Epidermal melanocyte (primary cell): Measurements from ENCODE around the gene CAPN5.

Experiments used
- DNase-seq: peaks from one replicate; pipeline ENCODE4 v3.0.0; 2011; ENCODE audit warnings: low spot score; ENCODE audit not compliant: insufficient read length

Gene CAPN5

DNA sequence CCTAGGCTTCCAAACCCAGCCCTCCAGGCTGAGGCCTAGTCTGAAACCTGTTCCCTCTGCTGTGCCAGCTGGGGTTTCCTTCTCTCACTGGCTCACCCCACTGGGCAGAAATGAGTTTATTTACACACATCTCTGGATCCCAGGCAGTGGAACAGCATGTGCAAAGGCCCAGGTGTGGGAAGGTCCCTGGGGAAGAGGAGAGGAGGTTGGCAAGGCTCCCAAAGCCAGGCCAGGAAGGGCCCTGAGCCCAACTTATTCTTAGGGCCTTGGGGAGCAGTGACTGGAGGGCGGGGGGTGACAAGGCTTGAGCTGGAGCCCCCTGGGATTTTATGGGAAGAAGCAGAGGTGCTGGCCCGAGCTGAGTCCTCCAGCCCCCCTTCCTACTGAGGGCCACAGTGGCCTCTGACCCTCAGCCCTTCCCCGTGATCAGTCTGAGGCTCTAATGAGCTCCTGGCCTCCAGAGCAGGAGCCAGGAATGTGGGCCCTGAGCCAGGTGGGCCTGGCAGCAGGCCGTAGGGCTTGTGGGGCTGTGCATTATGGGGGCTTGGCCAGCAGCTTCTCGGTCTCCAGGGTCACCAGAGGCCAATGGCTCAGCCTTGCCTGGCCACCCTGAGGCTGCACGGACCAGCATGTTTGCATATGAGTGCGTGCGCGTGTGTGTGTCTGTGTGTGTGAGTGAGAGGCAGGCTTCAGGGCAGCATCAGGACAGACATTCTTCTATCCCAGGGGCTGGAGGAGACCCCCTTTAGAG, 64.2 kb downstream of the CAPN5 start:
- DNase-seq: no peak

DNA sequence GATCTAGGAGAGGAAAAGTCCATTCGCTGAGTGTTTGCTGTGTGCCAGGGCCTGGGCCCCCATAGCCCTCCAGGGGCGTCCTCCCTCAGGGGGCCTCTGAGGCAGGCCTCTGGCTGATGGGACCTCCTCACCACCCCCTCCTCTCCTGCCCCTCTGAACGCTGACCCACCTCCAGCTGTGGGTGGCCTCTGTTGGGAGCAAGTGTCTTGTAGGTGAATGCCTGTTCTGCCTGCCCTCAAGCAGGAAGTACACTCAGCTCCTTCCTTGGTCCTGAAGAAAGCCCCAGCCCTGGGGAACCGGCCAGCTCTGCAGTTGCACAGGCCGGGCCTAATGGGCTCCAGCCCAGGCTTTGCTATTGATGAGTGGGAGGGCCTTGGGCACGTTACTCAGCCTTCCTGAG, 64.8 kb downstream of the CAPN5 start:
- no peak for DNase-seq

DNA sequence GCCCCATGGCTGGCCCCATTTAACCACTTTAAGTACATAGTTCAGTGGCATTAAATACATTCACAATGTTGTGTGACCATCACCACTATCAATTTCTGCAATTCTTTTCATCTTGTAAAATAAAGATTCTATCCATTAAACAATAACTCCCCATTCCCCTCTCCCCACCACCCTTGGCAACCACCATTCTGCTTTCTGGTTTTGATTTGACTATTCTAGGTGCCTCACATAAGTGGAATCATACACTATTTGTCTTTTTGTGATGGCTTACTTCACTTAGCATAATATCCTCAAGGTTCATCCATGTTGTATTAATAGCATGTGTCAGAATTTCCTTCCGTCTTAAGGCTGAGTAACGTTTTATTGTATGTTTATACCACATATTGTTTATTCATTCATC, 68.3 kb downstream of the CAPN5 start:
- no peak for DNase-seq

DNA sequence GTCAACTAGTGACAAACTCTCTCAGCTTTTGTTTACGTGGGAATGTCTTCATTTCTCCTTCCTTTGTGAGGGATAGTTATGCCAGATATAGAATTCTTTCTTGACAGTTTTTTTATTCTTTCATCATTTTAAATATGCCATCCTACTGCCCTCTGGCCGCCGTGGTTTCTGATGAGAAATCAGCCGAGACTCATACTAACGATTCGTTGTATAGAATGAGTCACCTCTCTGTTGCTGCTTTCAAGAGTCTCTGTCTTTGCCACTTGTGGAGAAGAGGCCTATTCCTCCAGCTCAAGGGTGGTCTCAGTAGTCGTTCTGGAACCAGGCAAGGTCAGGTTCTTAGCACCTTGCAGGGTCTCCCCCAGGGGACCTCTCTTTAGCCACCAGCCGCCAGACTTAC, 69.3 kb downstream of the CAPN5 start:
- DNase-seq: no peak

DNA sequence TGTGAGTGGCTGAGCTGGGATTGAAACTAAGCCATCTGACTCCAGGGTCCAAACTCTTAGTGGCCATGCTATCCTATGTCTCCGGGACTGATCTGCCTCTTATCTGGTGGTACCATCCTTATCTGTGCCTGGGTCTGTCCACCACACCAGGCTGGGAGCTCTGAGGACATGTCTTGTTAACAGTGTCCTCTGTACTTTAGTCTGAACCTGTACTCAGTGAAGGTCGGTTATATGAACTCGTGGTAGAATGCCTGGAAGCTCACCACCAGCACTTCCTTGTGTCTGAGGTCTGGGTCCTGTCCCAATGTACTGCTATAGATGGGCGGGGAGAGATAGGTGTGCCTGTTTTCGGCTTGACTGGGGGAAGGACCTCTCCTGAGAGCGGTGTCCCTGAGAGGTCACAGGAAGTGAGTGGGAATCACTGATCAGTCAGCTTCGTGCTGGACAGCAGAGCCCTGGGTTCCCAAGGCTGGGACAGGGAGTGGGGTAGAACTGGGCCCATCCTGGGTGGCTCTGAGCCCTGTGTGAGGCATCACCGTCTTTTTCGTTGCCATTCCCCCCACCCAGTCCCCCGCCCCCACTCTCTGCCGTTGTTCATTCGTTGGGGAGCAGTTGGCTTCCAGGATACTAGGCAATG, 70.1 kb downstream of the CAPN5 start:
- no peak for DNase-seq

DNA sequence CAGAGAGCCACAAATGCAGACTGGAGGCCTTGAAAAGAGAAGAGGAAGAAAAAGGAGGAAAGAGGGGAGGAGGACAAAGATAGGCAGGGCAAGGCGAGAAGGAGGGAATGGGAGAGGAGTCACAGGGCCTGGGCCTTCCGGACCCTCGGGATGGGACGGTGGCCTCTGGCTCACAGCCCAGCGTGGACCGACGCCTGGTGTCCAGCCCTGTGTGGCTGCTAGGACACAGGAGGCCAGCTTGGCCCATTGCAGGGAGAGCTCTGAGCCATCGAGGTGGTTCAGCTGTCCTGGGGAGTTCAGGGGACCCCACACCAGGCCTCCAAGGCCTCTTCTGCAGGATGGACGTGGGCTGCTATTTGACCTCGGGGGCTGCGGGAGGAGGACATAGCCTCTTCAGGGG, 70.7 kb downstream of the CAPN5 start:
- no peak for DNase-seq

DNA sequence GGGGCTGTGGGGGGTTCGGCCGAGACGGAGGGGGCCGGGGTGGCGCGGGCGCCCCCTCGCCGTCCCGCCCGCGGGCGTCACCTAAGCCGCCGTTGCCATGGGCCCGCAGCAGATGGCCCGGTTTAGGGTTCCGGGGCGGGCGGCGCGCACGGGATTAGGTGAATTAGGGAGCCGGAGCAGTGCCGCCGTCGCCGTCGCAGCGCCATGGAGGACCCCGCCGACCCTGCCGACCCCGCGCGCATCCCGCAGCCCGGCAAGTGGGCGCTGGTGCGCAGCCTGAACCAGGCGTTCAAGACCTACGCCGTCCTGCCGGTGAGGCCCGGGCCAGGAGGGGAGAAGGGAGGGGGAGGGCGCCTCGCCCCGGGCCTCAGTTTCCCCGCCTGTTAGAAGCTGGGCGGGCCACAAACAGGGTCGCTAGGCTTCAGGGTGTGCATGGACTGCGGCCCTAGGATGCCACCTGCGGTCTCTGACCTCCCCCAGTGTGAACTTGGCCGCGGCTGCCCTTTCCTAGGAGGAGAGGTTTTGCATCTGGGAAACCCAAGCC, 71.4 kb downstream of the CAPN5 start:
- no peak for DNase-seq

DNA sequence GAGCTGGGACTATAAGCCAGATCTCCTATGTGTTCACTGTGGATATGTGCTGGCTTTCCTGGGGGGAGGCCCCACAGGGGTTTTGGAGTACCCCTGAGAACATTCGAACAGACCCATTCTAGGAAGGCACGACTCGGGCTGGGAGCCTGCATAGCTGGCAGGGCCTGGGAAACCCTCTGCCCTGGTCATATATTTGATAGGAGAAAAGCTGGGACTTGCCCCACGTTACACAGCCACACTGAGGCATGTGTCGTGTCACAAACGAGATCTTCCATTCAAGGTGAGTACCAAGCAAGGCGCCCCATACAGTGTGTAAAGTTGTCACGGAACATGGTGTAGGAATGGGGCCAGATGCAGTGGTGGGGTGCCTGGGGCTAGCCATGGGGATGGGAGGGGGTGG, 72.4 kb downstream of the CAPN5 start:
- DNase-seq: no peak

DNA sequence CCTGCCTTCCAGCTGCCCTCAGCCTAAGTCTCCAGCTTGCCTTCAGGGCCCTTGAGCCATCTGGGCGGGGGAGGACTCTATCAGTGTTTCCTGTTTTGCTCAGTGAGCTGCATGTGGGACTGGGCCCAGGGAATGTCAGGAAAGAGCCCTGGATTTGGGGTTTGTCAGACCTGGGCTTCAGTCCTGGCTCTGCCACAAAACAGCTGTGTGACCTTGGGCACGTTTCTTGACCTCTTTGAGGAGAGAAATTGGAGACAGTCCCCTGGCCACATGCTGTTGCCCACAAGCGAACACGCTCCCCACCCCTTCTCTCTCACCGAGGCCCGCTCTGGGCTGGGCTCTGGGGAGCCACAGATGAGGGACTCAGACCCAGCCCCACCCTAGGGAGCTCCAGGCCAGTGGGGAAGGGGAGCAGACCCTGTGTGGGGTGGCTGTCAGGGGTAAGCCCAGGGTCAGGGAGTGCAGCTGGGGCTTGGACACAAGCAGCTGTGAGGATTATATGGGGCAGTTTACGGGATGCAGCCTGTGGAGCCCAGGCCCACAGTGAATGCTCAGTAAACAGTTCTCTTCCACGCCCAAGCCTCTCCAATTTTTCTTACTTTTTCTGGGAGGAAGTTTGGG, 73.6 kb downstream of the CAPN5 start:
- no peak for DNase-seq

DNA sequence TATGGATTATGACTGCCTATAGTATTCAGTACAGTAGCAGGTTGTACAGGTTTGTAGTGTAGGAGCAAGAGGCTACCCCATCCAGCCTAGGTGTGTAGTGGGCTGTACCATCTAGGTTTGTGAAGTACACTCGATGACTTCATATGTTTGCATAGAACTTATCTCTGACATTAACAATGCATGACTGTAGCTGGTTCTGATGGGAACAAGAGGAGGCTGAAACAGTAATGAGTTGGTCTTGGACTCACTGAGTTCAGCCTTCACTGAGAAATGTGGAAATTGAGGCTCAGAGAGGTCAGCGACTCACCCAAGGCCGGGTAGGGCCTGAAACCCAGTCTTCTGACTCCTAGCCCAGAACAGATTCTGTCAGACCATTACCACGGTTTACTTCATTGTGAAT, 74.3 kb downstream of the CAPN5 start:
- DNase-seq: no peak

DNA sequence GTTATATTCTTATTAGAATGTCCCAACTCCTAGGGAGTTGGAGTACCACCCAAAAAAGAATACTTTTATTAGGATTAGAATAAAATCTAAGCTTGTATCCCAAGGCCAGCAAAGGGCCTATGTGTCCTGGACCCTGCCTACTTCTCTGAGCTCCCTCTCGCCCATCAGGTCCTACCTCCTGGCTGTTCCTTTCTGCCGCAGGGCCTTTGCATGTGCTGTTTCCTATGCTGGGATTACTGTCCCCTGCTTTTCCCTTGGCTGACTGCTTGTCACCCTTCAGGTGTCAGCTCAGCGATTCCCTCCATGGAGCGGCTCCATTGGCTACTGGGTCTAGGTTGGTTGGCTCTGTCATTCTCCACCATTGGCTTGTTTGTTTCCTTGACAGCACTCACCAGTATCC, 74.7 kb downstream of the CAPN5 start:
- DNase-seq: no peak

DNA sequence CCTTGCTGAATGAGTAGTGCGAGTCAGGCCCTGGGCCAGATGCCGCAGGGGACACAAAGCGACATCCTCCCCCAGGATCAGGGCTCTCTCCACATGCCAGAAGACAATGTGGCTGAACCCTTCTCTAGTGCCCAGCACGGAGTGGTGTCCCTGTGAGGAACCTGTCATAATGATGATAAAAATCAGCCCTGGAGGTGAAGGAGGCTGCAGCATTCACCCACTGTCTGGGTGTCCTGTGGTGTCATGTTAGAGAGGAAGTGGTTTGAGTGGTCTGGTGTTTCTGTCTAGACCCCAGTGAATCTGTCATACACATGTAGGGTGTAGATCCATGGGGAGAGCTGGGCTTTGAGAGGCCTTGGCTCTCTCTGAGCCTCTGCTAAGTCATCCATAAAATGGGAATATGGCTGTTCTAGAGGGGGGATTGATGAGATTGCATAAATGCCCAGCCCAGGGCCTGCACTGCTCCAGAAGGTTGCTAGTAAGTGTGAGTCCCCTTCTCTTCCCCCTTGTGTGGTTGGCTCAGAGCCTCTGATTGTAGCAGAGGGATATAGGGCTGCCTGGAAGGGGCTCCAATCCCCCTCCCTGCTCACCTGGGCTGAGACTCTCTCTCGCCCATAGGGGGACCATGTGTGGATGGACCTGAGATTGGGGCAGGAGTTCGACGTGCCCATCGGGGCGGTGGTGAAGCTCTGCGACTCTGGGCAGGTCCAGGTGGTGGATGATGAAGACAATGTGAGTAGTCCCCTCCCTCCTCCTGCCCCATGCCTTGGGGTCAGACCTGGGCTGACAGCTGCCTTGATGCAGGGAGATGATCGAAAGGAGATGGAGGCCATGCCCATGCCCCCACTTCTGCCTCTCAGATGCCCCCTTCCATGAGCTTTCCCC, 75.6 kb downstream of the CAPN5 start:
- DNase-seq: no peak

DNA sequence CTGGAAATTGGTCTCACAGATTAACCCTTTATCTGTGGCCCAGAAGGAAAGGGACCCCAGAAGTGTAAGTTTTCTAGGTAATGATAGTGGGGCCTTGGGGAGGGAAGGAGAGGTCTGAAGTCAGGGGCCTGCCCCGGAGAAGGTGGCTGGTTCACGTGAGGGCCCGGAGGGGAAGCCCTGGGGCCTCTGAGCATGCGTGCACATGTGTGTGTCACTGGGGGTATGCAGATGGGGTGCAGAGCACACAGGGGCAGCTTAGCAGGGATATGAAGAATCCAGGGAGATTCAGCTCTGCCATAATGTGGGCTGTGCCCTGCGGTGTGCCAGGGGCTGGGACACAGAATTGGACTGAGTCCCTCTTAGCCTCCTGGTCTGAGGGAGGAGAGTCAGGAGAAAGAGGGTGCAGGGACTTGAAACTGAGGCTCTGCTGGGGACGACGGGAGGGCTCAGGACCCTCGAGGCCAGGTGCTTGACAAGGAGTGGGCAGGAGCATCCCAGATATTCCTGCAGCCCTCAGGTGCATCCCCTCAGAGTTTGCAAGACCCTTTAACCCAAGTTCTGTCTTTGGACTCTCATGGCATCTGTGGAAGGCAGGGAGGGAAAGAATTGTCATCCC, 76.7 kb downstream of the CAPN5 start:
- DNase-seq: no peak

DNA sequence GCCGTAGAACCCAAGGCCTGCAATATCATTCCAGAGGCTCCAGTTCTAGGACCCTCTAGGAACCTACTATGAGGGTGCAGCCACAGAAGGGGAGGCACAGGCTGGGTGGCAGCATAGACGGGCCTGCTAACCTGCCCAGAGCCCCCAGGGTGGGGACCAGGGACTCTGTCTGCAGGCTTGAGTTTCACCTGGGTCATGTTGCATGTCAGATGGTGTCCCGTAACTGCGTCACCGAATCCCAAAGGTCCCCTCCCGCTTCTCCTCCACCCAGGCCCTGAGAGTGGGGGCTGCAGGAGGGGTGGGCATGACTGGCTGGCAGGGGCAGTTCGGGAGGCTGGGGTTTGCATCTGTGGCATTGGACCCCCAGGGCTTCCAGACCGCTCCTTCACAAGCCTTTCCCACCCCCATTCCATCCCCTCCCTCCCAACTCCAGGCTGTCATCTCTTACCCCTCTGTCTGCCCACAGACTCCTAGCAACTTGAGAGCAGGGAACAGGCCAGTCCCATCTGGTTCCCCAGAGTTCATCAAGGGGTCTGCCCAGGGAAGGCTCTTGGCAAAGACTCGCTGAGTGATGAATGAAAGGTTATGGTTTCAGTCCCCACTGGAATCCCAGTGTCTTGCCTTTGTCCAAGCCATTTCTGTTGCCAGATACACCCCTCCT, 77.6 kb downstream of the CAPN5 start:
- DNase-seq: no peak

DNA sequence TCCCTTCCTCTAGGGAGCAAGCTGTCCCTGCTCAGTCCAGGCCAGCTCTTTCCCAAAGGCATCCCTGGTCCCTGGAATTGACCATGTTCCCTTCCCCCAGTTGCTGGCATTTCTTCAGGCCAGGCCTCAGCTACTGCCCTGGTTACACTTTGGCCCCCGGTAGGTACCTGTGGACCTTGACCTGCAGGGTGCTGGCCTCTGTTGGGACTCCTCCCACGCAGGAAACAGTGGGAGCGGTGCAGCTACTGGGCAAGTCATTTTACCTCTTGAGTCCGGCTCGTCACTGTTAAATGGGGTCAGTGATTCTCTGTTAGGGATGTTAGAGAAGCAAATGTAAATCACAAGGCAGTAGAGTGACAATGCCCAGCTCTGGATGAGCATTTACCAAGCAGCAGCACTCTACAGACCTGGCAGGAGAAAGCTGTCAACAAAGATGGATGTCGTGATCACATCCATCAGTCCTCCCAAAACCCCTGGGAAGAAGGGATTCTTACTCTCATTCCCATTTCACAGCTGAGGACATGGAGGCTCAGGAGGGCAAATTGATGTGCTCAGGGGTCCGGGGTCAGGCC, 78.2 kb downstream of the CAPN5 start:
- no peak for DNase-seq

DNA sequence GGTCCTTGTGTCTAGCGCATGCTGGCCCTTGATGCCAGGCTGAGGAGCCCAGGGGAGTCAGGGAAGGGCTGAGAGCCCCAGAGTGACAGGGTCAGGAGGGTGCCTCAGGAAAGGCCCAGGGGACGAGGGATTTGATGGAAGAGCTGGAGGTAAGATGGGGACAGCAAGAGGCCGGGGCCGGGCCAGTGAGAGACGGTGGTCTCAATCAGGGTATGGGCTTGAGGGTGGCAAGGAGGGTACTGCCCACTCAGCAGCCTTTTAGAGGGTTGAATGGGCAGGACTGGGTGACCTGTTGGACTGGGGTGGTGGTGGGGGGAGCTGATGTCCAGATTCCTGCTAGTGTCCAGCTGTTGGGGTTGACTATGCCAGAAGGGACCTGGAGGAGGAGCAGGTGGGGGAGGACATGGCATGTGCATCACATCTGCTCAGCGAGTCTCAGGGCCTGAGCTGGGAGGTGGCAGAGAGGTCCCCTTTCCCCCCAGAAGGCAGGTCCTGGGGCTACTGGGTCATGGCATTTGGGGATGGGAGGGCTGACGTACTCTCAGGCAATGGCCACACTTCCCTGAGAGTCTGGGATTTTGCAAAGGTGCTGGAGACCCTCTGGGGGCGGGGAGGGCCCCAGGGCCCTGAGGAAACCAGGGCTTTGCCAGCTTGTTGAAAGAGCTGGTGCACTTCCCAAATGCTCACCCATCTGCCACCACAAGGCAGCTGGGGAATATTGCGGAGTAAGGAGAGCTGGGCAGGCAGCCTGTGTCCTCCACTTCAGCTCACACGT, 79.7 kb downstream of the CAPN5 start:
- no peak for DNase-seq

DNA sequence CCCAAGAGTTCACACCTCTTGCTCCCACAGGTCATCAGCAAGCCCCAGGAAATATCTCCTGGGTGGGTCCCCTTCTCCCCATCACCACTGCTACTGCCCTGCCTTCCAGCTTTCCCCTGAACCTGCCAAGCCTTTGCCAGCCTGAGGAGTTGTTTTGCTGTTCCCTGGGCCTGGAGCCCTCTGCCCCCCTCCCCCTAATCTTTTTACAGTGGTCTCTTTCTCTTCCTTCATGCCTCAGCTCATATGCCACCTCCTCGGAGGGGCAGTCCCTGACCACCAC, 80.2 kb downstream of the CAPN5 start:
- DNase-seq: no peak

DNA sequence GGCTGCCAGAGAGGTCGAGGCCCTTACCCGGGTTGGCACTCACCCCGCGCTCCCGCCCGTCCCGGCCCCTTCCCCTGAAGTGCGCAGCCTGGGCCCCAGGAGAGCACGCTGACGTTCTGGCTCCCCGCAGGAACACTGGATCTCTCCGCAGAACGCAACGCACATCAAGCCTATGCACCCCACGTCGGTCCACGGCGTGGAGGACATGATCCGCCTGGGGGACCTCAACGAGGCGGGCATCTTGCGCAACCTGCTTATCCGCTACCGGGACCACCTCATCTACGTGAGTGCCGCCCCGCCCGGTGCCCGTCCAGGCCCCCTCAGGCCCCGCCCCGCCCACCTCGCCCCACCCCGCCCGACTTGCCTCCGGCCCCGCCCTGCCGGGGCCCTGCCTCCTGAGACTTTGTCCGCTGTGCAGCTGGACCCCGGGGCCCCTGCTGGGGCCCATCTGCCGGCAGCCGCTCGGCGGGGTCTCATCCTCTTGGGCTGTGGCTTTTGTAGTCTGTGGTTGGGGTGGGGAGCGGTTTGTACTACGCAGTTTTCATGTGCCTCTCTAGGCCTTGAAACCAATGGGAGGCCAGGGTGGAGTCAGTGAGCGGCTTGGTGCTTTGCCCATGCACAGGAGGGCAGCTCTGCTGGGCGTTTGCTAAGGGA, 81.0 kb downstream of the CAPN5 start:
- DNase-seq: no peak
